Measurements from ENCODE around the gene TMEM150C. TPM values are rescaled to one million over a fixed set of nuclear protein-coding genes. Genes with fewer than 3 reads are reported as not detected.

Gene TMEM150C
- total and polyA plus RNA-seq, 4 experiments from 2014 or later: 0.07 TPM; not detected in 3

DNA sequence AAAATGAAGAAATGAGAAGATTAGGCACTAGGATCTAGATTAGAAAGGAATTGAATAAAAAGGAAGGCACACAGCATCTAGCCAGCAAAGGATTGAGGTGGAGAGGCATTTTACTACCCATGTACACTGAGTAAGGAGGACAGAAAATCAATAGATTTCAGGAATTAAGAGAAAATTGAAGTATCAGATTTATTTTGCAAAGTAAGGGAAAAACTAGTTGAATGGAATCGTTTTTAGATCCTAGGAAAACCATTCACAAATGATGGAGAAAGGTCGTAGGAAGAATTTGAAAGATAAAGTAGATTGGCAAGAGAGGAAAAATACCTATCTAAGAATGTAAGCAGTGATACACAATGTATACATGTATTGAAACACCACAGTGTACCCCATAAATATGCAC is 100.1 kb downstream of the TMEM150C start:
- no peaks in the 10 kb centered on the region for H3K27me3 ChIP-seq (ENCODE audit: insufficient read depth, low read length)
- Mint-ChIP-seq H3K27me3 (no peaks in the 10 kb centered on the region), H3K36me3 (peaks cover 26 to 45% of the 10 kb centered on the region in 2 donors), H3K4me3 (no peak overlapping the region), H3K4me1 (peaks cover 0 to 5% (median 2%) of the 10 kb centered on the region in 4 donors), H3K27ac (peak overlapping the region in 2 of 7 donors; percentile 8 to 90), H3K9me3 (peaks cover 0 to 2% (median 0%) of the 10 kb centered on the region in 8 donors)
- no peak for DNase-seq
- ChIA-PET POLR2A (ENCODE audit: partially characterized antibody) (interaction anchor here (0.6 to 0.9 kb wide), 3 partner anchors 10 to 1183 kb away, joined by 3 read pairs; no protein-coding TSS in a partner anchor), CTCF (ENCODE audit: partially characterized antibody) (interaction anchor here (0.9 to 1.7 kb wide), 3 partner anchors 16 to 799 kb away, joined by 3 to 5 read pairs (median 4); no protein-coding TSS in a partner anchor)
- peaks cover 26% of the 10 kb centered on the region for H3K36me3 ChIP-seq (ENCODE audit: insufficient read depth, low read length)
- no peaks in the 10 kb centered on the region for H3K4me1 ChIP-seq (ENCODE audit: insufficient read depth, low read length)
- H3K9me3 ChIP-seq (ENCODE audit: control insufficient read depth in 1 of 2, low read length in 2 of 2): no peaks in the 10 kb centered on the region
- intact Hi-C loops (cut with micrococcal nuclease): loop anchor here (1.0 to 10.0 kb wide), 3 partner anchors 31 to 823 kb away; partner anchors contain the start of genes COQ2, ENOPH1 and HNRNPDL
- no peak overlapping the region for H3K27ac ChIP-seq (ENCODE audit: low read depth, low read length)
- H3K4me3 ChIP-seq (ENCODE audit: low read length in 2 of 2): no peak overlapping the region

DNA sequence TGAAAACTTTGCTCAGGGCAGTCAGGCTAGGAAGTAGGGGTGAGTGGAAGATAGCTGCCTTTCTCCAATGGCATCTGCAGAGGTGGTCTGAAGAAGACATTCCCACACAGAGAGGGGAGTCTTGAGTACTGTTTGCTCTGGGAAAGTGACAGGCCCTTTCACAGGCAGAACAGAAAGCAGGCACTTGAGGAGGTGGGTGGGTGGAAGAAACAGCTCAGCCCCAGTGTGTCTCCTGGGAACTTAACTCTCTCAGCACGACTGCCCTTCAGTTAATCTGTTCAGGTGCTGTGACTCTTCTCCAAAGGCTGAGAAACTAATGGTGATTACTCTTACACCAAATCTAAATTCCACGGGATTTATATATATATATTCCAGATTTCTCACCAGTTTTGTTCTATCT is 103.1 kb downstream of the TMEM150C start:
- ChIA-PET CTCF (ENCODE audit: partially characterized antibody) (interaction anchor here (1.1 kb wide), 1 partner anchor 11 kb away, joined by 3 read pairs; no protein-coding TSS in a partner anchor), POLR2A (ENCODE audit: partially characterized antibody) (no interaction called here)
- no peaks in the 10 kb centered on the region for H3K9me3 Mint-ChIP-seq

DNA sequence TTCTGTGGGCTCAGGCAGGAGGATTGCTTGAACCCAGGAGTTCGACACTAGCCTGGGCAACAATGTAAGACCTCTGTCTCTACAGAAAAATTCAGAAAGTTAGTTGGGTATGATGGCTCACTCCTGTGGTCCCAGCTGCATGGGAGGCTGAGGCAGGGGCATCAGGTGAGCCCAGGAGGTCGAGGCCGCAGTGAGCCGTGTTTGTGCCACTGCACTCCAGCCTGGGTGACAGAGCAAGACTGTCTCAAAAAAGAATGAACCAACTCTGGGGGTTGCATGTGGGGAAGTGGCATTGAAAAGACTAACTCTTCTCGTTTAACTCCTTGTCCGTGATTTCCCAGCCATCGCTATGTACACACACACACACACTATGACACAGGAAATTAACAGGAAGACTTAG is 104.5 kb downstream of the TMEM150C start:
- intact Hi-C loops (cut with micrococcal nuclease): no loop called here
- ChIA-PET CTCF (ENCODE audit: partially characterized antibody) (no interaction called here), POLR2A (ENCODE audit: partially characterized antibody) (interaction anchor here (0.6 kb wide), 1 partner anchor 503 kb away, joined by 3 read pairs; no protein-coding TSS in a partner anchor)
- Histone ChIP-seq H3K27ac (ENCODE audit: low read depth, low read length) (no peak overlapping the region), H3K4me3 (ENCODE audit: low read length in 2 of 2) (no peak overlapping the region), H3K9me3 (ENCODE audit: control insufficient read depth in 1 of 2, low read length in 2 of 2) (no peaks in the 10 kb centered on the region), H3K4me1 (ENCODE audit: insufficient read depth, low read length) (no peaks in the 10 kb centered on the region), H3K36me3 (ENCODE audit: insufficient read depth, low read length) (peaks cover 37% of the 10 kb centered on the region), H3K27me3 (ENCODE audit: insufficient read depth, low read length) (no peaks in the 10 kb centered on the region)
- Mint-ChIP-seq H3K4me1 (peaks cover 0 to 3% (median 0%) of the 10 kb centered on the region in 4 donors), H3K4me3 (no peak overlapping the region), H3K9me3 (no peaks in the 10 kb centered on the region), H3K27ac (peak overlapping the region in 1 of 7 donors; percentile 70), H3K27me3 (no peaks in the 10 kb centered on the region), H3K36me3 (peaks cover 28 to 65% of the 10 kb centered on the region in 2 donors)
- DNase-seq: no peak

More for the DNA sequence above, 103.1 kb downstream of the TMEM150C start:
- H3K4me3 Mint-ChIP-seq: peak overlapping the region in 1 of 8 donors; percentile 21
- no peaks in the 10 kb centered on the region for H3K27me3 ChIP-seq (ENCODE audit: insufficient read depth, low read length)
- H3K4me1 ChIP-seq (ENCODE audit: insufficient read depth, low read length): no peaks in the 10 kb centered on the region
- H3K4me1 Mint-ChIP-seq: peaks cover 0 to 3% (median under 1%) of the 10 kb centered on the region in 4 donors
- no peak overlapping the region for H3K27ac ChIP-seq (ENCODE audit: low read depth, low read length)
- H3K4me3 ChIP-seq (ENCODE audit: low read length in 2 of 2): no peak overlapping the region
- intact Hi-C loops (cut with micrococcal nuclease): no loop called here
- DNase-seq: no peak
- H3K27ac Mint-ChIP-seq: peak overlapping the region in 2 of 7 donors; percentile 36 to 86
- peaks cover 32 to 59% of the 10 kb centered on the region in 2 donors for H3K36me3 Mint-ChIP-seq
- no peaks in the 10 kb centered on the region for H3K27me3 Mint-ChIP-seq
- peaks cover 29% of the 10 kb centered on the region for H3K36me3 ChIP-seq (ENCODE audit: insufficient read depth, low read length)
- no peaks in the 10 kb centered on the region for H3K9me3 ChIP-seq (ENCODE audit: control insufficient read depth in 1 of 2, low read length in 2 of 2)

DNA sequence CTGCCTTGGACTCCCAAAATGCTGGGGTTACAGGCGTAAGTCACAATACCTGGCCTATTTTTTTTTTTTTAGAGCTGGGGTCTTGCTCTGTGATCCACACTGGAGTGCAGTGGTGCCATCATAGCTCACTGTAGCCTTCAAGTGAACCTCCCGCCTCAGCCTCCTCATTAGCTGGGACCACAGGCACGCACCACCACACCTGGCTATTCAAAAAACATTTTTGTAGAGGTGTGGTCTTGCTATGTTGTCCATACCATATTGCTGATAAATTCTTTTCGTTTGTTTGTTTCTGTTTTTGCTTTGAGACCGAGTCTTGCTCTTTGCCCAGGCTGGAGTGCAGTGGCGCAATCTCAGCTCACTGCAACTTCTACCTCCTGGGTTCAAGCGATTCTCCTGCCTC is 109.8 kb downstream of the TMEM150C start:
- CTCF ChIA-PET (ENCODE audit: partially characterized antibody): interaction anchor here (0.7 kb wide), 1 partner anchor 22 kb away, joined by 3 read pairs; the partner anchor contains the start of gene HNRNPDL
- peaks cover 48% of the 10 kb centered on the region for H3K36me3 ChIP-seq (ENCODE audit: insufficient read depth, low read length)
- POLR2A ChIA-PET (ENCODE audit: partially characterized antibody): no interaction called here
- Mint-ChIP-seq H3K27ac (no peak overlapping the region), H3K36me3 (peaks cover 42 to 71% of the 10 kb centered on the region in 2 donors), H3K4me1 (peaks cover 0 to 7% (median 5%) of the 10 kb centered on the region in 4 donors), H3K9me3 (no peaks in the 10 kb centered on the region), H3K4me3 (no peak overlapping the region), H3K27me3 (no peaks in the 10 kb centered on the region)
- H3K4me1 ChIP-seq (ENCODE audit: insufficient read depth, low read length): no peaks in the 10 kb centered on the region
- H3K9me3 ChIP-seq (ENCODE audit: control insufficient read depth in 1 of 2, low read length in 2 of 2): no peaks in the 10 kb centered on the region
- H3K27me3 ChIP-seq (ENCODE audit: insufficient read depth, low read length): no peaks in the 10 kb centered on the region
- no peak overlapping the region for H3K27ac ChIP-seq (ENCODE audit: low read depth, low read length)
- no peak overlapping the region for H3K4me3 ChIP-seq (ENCODE audit: low read length in 2 of 2)
- intact Hi-C loops (cut with micrococcal nuclease): no loop called here
- no peak for DNase-seq

DNA sequence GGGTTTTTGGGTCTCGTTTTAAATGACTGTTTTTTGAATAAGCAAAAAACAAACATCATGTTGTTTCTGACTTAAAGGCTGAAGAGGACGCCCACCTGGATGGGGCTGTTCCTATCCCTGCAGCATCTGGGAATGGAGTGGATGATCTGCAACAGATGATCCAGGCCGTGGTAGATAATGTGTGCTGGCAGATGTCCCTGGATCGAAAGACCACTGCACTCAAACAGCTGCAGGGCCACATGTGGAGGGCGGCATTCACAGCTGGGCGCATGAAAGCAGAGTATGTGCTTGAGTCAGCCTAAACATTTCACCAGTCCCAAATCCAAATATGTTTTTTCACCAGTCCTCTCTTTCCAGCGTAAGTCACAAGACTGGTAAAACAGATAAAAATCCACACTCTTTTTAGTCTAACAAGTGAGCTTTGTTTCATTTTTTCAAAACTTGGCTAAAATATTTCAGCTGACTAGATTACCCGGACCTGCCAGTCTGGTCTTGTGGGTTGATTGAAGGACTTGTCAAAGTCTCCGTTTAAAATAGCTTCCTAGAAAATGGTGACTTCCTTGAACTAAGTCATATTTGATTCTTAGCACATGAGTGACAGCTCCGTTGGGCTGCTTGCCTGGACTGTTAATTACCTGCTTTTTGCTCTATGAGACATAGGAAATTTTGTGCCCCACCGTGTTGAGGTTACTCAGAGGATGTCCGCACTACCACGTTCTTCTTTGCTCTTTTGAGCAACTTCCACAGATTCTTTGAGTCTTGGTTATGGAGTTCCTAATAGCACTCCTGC is 110.6 kb downstream of the TMEM150C start:
- Mint-ChIP-seq H3K27ac (peak overlapping the region in 4 of 7 donors; percentile 6 to 53 (median 44)), H3K9me3 (no peaks in the 10 kb centered on the region), H3K4me3 (no peak overlapping the region), H3K27me3 (no peaks in the 10 kb centered on the region), H3K4me1 (peaks cover 0 to 9% (median 6%) of the 10 kb centered on the region in 4 donors), H3K36me3 (peaks cover 35 to 64% of the 10 kb centered on the region in 2 donors)
- Histone ChIP-seq H3K27ac (ENCODE audit: low read depth, low read length) (no peak overlapping the region), H3K9me3 (ENCODE audit: control insufficient read depth in 1 of 2, low read length in 2 of 2) (no peaks in the 10 kb centered on the region), H3K4me1 (ENCODE audit: insufficient read depth, low read length) (no peaks in the 10 kb centered on the region), H3K27me3 (ENCODE audit: insufficient read depth, low read length) (no peaks in the 10 kb centered on the region), H3K36me3 (ENCODE audit: insufficient read depth, low read length) (peaks cover 43% of the 10 kb centered on the region), H3K4me3 (ENCODE audit: low read length in 2 of 2) (no peak overlapping the region)
- DNase-seq: no peak
- POLR2A ChIA-PET (ENCODE audit: partially characterized antibody): no interaction called here
- CTCF ChIA-PET (ENCODE audit: partially characterized antibody): interaction anchor here (0.5 to 1.5 kb wide), 2 partner anchors 15 to 622 kb away, joined by 3 read pairs; no protein-coding TSS in a partner anchor
- intact Hi-C loops (cut with micrococcal nuclease): no loop called here

DNA sequence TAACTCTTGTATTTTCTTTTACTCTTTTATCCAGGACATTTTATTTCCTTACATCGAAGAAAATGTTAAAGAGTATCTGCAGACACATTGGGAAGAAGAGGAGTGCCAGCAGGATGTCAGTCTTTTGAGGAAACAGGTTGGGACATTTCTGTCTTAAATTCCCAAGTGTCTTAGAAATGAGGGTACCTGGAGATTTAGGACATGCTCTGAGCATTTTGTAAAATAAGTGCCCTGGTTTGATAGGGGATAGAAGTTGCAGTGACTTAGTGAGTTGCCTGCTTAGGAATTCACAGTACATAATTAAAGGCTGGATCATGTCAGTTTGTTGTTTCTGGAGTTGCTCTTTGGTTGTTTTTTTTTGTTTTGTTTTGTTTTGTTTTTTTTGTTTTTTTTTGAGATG is 113.9 kb downstream of the TMEM150C start:
- Mint-ChIP-seq H3K4me1 (peaks cover 5 to 17% (median 11%) of the 10 kb centered on the region in 4 donors), H3K27ac (no peak overlapping the region), H3K36me3 (peaks cover 28 to 51% of the 10 kb centered on the region in 2 donors), H3K4me3 (no peak overlapping the region), H3K27me3 (no peaks in the 10 kb centered on the region), H3K9me3 (no peaks in the 10 kb centered on the region)
- no peaks in the 10 kb centered on the region for H3K4me1 ChIP-seq (ENCODE audit: insufficient read depth, low read length)
- no peaks in the 10 kb centered on the region for H3K9me3 ChIP-seq (ENCODE audit: control insufficient read depth in 1 of 2, low read length in 2 of 2)
- POLR2A ChIA-PET (ENCODE audit: partially characterized antibody): interaction anchor here (2.0 kb wide), 1 partner anchor 18 kb away, joined by 6 read pairs; the partner anchor contains the start of gene HNRNPDL
- intact Hi-C loops (cut with micrococcal nuclease): no loop called here
- no peaks in the 10 kb centered on the region for H3K27me3 ChIP-seq (ENCODE audit: insufficient read depth, low read length)
- no peak overlapping the region for H3K27ac ChIP-seq (ENCODE audit: low read depth, low read length)
- no peak overlapping the region for H3K4me3 ChIP-seq (ENCODE audit: low read length in 2 of 2)
- CTCF ChIA-PET (ENCODE audit: partially characterized antibody): interaction anchor here (0.9 kb wide), 1 partner anchor 9 kb away, joined by 3 read pairs; no protein-coding TSS in a partner anchor
- H3K36me3 ChIP-seq (ENCODE audit: insufficient read depth, low read length): peaks cover 37% of the 10 kb centered on the region
- no peak for DNase-seq

DNA sequence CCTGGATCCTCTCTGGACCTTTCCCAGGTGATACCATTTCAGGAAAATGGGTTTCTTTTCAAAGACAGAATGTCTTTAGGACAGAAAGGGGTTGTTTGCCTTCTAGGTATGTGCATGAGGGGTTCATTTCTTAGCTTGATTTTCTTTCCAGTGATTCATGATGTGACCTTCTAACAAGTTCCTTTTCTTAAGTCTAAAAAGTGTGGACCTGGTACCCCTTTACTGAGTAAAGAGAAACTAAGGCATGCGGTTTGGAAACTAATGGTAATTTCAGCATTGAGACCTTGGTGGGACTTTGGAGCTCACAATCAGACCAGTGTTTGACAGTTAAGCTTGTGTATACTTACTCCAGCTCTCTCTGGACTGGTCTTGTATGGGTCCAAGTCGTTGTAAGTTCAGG is 122.7 kb downstream of the TMEM150C start:
- H3K27me3 ChIP-seq (ENCODE audit: insufficient read depth, low read length): no peaks in the 10 kb centered on the region
- peaks cover 0 to 24% of the 10 kb centered on the region in 2 donors for H3K36me3 Mint-ChIP-seq
- ChIA-PET CTCF (ENCODE audit: partially characterized antibody) (interaction anchor here (0.9 kb wide), 1 partner anchor 23 kb away, joined by 4 read pairs; no protein-coding TSS in a partner anchor), POLR2A (ENCODE audit: partially characterized antibody) (interaction anchor here (1.5 to 3.1 kb wide), 2 partner anchors 10 kb away, joined by 4 to 15 read pairs; partner anchors contain the start of gene HNRNPDL)
- H3K27ac Mint-ChIP-seq: peak overlapping the region in 1 of 7 donors; percentile 18
- intact Hi-C loops (cut with micrococcal nuclease): no loop called here
- peaks cover 0 to 2% (median 0%) of the 10 kb centered on the region in 8 donors for H3K9me3 Mint-ChIP-seq
- H3K27me3 Mint-ChIP-seq: no peaks in the 10 kb centered on the region
- H3K4me1 ChIP-seq (ENCODE audit: insufficient read depth, low read length): peaks cover 44% of the 10 kb centered on the region
- no peak overlapping the region for H3K4me3 Mint-ChIP-seq
- no peak overlapping the region for H3K4me3 ChIP-seq (ENCODE audit: low read length in 2 of 2)
- H3K36me3 ChIP-seq (ENCODE audit: insufficient read depth, low read length): peaks cover 3% of the 10 kb centered on the region
- DNase-seq: no peak
- no peak overlapping the region for H3K27ac ChIP-seq (ENCODE audit: low read depth, low read length)
- no peaks in the 10 kb centered on the region for H3K9me3 ChIP-seq (ENCODE audit: control insufficient read depth in 1 of 2, low read length in 2 of 2)
- H3K4me1 Mint-ChIP-seq: peaks cover 40 to 68% (median 56%) of the 10 kb centered on the region in 4 donors

Measured in CD4-positive, alpha-beta memory T cell (primary cell).